H1 (cell line): Measurements from ENCODE around the gene SLIT3. TPM values are rescaled to one million over a fixed set of nuclear protein-coding genes. Genes with fewer than 3 reads are reported as not detected.

Source experiments
- CHD1 ChIP-seq: IDR thresholded peaks from 2 replicates; pipeline ENCODE4 v1.6.1; 2012; ENCODE audit warnings: low read depth, low read length, improper control_type of control experiment
- EGR1 ChIP-seq: IDR thresholded peaks from 2 replicates; pipeline ENCODE4 v1.6.1; 2011; ENCODE audit warnings: low read depth, low read length, borderline replicate concordance
- EP300 ChIP-seq, 2 experiments: IDR thresholded peaks; 1 replicate in 1 of 2; 2 replicates in 1 of 2; pipeline ENCODE4 v1.6.1; 2011 to 2012; ENCODE audit warnings: low read depth in 2 of 2, low read length in 2 of 2, mild to moderate bottlenecking in 2 of 2, borderline replicate concordance in 1 of 2, inconsistent platforms in 1 of 2, moderate library complexity in 1 of 2
- FOSL1 ChIP-seq: IDR thresholded peaks from 2 replicates; pipeline ENCODE4 v1.6.1; 2011; ENCODE audit warnings: mild to moderate bottlenecking, low read depth, low read length, moderate library complexity; ENCODE audit not compliant: insufficient read depth
- GABPA ChIP-seq: IDR thresholded peaks from 2 replicates; pipeline ENCODE4 v1.6.1; 2011; ENCODE audit warnings: mild to moderate bottlenecking, low read length, moderate library complexity, borderline replicate concordance; ENCODE audit not compliant: insufficient read depth
- KDM1A ChIP-seq: fragments of 200-600, 300-600 bp; sonication (generic); IDR thresholded peaks from 2 replicates; pipeline ENCODE4 v1.7.1; 2016; ENCODE audit warnings: mild to moderate bottlenecking, low read length, borderline replicate concordance
- KDM4A ChIP-seq: IDR thresholded peaks from one replicate; pipeline ENCODE4 v1.7.1; 2012; ENCODE audit warnings: low read depth, mild to moderate bottlenecking, moderate library complexity, low read length, inconsistent platforms; ENCODE audit not compliant: severe bottlenecking
- PHF8 ChIP-seq: fragments of 200-600 bp; sonication (generic); conservative IDR thresholded peaks from 2 replicates; pipeline ENCODE4 v1.7.1; 2012; ENCODE audit warnings: low read depth, mild to moderate bottlenecking, inconsistent platforms, low read length, moderate library complexity
- RXRA ChIP-seq: IDR thresholded peaks from 2 replicates; pipeline ENCODE4 v1.6.1; 2011; ENCODE audit warnings: low read depth, mild to moderate bottlenecking, low read length, moderate library complexity; ENCODE audit not compliant: insufficient read depth
- SP2 ChIP-seq: IDR thresholded peaks from 2 replicates; pipeline ENCODE4 v1.6.1; 2012; ENCODE audit warnings: mild to moderate bottlenecking, low read length, inconsistent platforms
- polyA plus RNA-seq, 7 experiments: library from polyadenylated mRNA; depleted of rRNA in 3 of 7; stranded (reverse) in 5 of 7; unstranded in 2 of 7; fragments of >200 nt in 5 of 7; fragments of 200-250 nt in 2 of 7; gene quantifications; 1 replicate in 5 of 7; 2 replicates in 1 of 7; 4 replicates in 1 of 7; pipeline versions ENCODE4 v1.2.1 to v1.2.3, GENCODE V29; 2011 to 2013; ENCODE audit warnings: missing spikeins in 2 of 7, mixed read lengths in 2 of 7
- total RNA-seq: library from RNA; stranded (reverse); fragmentation: NEBNext Ultra II Directional; extraction: Animal tissue kit (Norgen Biotek cat#: 25700); gene quantifications from 2 replicates; pipeline ENCODE4 v1.2.1, GENCODE V29; 2021
- TF ChIP-seq, protein P1 (sequence below): fragments of 300-600 bp; sonication (generic); IDR thresholded peaks from 2 replicates; pipeline ENCODE4 v1.7.1; 2012; ENCODE audit warnings: low read length, moderate library complexity, mild to moderate bottlenecking, inconsistent platforms; ENCODE audit not compliant: insufficient replicate concordance

SLIT3 gene
- total and polyA plus RNA-seq, 2 of the 8 experiments (the other 6 are each of a cell fraction or from before 2014, with no cell fraction given): 1.1 to 1.2 TPM

DNA sequence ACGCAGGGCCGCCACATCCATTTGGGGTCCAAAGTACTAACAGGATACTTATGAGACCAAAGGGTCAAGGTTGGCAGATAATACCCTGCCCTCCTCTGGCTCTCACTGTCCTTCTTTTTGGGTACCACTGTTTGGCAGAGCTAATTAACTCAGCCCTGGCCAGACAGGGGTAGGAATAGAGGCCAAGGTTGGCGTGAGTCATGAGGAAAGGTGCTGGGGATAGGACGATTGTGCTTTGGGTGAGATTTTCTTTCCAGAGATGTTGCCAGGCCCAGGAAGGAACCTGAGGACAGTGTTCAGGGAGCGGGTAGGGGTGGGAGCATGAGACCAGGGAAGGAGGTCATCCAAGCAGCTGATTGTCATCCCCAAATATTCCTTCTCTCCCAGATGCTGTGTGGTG is 529.9 kb downstream of the SLIT3 start (continued):
- TF ChIP-seq, protein P1, sequence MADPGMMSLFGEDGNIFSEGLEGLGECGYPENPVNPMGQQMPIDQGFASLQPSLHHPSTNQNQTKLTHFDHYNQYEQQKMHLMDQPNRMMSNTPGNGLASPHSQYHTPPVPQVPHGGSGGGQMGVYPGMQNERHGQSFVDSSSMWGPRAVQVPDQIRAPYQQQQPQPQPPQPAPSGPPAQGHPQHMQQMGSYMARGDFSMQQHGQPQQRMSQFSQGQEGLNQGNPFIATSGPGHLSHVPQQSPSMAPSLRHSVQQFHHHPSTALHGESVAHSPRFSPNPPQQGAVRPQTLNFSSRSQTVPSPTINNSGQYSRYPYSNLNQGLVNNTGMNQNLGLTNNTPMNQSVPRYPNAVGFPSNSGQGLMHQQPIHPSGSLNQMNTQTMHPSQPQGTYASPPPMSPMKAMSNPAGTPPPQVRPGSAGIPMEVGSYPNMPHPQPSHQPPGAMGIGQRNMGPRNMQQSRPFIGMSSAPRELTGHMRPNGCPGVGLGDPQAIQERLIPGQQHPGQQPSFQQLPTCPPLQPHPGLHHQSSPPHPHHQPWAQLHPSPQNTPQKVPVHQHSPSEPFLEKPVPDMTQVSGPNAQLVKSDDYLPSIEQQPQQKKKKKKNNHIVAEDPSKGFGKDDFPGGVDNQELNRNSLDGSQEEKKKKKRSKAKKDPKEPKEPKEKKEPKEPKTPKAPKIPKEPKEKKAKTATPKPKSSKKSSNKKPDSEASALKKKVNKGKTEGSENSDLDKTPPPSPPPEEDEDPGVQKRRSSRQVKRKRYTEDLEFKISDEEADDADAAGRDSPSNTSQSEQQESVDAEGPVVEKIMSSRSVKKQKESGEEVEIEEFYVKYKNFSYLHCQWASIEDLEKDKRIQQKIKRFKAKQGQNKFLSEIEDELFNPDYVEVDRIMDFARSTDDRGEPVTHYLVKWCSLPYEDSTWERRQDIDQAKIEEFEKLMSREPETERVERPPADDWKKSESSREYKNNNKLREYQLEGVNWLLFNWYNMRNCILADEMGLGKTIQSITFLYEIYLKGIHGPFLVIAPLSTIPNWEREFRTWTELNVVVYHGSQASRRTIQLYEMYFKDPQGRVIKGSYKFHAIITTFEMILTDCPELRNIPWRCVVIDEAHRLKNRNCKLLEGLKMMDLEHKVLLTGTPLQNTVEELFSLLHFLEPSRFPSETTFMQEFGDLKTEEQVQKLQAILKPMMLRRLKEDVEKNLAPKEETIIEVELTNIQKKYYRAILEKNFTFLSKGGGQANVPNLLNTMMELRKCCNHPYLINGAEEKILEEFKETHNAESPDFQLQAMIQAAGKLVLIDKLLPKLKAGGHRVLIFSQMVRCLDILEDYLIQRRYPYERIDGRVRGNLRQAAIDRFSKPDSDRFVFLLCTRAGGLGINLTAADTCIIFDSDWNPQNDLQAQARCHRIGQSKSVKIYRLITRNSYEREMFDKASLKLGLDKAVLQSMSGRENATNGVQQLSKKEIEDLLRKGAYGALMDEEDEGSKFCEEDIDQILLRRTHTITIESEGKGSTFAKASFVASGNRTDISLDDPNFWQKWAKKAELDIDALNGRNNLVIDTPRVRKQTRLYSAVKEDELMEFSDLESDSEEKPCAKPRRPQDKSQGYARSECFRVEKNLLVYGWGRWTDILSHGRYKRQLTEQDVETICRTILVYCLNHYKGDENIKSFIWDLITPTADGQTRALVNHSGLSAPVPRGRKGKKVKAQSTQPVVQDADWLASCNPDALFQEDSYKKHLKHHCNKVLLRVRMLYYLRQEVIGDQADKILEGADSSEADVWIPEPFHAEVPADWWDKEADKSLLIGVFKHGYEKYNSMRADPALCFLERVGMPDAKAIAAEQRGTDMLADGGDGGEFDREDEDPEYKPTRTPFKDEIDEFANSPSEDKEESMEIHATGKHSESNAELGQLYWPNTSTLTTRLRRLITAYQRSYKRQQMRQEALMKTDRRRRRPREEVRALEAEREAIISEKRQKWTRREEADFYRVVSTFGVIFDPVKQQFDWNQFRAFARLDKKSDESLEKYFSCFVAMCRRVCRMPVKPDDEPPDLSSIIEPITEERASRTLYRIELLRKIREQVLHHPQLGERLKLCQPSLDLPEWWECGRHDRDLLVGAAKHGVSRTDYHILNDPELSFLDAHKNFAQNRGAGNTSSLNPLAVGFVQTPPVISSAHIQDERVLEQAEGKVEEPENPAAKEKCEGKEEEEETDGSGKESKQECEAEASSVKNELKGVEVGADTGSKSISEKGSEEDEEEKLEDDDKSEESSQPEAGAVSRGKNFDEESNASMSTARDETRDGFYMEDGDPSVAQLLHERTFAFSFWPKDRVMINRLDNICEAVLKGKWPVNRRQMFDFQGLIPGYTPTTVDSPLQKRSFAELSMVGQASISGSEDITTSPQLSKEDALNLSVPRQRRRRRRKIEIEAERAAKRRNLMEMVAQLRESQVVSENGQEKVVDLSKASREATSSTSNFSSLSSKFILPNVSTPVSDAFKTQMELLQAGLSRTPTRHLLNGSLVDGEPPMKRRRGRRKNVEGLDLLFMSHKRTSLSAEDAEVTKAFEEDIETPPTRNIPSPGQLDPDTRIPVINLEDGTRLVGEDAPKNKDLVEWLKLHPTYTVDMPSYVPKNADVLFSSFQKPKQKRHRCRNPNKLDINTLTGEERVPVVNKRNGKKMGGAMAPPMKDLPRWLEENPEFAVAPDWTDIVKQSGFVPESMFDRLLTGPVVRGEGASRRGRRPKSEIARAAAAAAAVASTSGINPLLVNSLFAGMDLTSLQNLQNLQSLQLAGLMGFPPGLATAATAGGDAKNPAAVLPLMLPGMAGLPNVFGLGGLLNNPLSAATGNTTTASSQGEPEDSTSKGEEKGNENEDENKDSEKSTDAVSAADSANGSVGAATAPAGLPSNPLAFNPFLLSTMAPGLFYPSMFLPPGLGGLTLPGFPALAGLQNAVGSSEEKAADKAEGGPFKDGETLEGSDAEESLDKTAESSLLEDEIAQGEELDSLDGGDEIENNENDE: no peak
- TF ChIP-seq RXRA (no peak), KDM4A (no peak), SP2 (no peak), PHF8 (no peak), FOSL1 (no peak), KDM1A (no peak), EP300 (IDR thresholded peaks at IDR 0.05; ENCODE audit: borderline replicate concordance in 1 of 2, low read depth in 2 of 2, low read length in 2 of 2) (no peak), CHD1 (no peak), GABPA (no peak), EGR1 (no peak)
